GM03348 (cell line): Measurements from ENCODE around the gene USP4.

Experiments used
- DNase-seq: peaks from one replicate; pipeline ENCODE4 v3.0.0; 2012; ENCODE audit warnings: low spot score

USP4 gene

GRCh38 chr3:49296781-49297411 lies 43.0 kb downstream of the USP4 start:
- peak; percentile 18 for DNase-seq

GRCh38 chr3:49295489-49296058 lies 44.3 kb downstream of the USP4 start:
- DNase-seq, result peak; percentile 70

- no peak for DNase-seq
Observed at GRCh38 chr3:49294343-49294742, 45.5 kb downstream of the USP4 start.

GRCh38 chr3:49283997-49284396 lies 55.9 kb downstream of the USP4 start:
- no peak for DNase-seq

GRCh38 chr3:49279376-49279775 lies 60.5 kb downstream of the USP4 start:
- DNase-seq, result peak; percentile 62

GRCh38 chr3:49278548-49278947 lies 61.3 kb downstream of the USP4 start:
- DNase-seq, result no peak

GRCh38 chr3:49277383-49277775 lies 62.5 kb downstream of the USP4 start:
- DNase-seq, result no peak

- peak; percentile 96 for DNase-seq
Observed at GRCh38 chr3:49276475-49277382, 63.1 kb downstream of the USP4 start, which contains the start of gene C3orf62. Gene C3orf62 (minus strand): TSS chr3:49277232. CDS start chr3:49276872, 360 bp downstream.

GRCh38 chr3:49273825-49274532 lies 65.9 kb downstream of the USP4 start:
- no peak for DNase-seq

- DNase-seq, result no peak
Observed at GRCh38 chr3:49271047-49271446, 68.8 kb downstream of the USP4 start.

- DNase-seq, result no peak
Observed at GRCh38 chr3:49270156-49270500, 69.7 kb downstream of the USP4 start.

- no peak for DNase-seq
Observed at GRCh38 chr3:49269443-49270155, 70.3 kb downstream of the USP4 start.

GRCh38 chr3:49266410-49267095 lies 73.3 kb downstream of the USP4 start:
- DNase-seq, result no peak

GRCh38 chr3:49265661-49266386 lies 74.0 kb downstream of the USP4 start:
- DNase-seq, result no peak

GRCh38 chr3:49263159-49263889 lies 76.5 kb downstream of the USP4 start:
- DNase-seq, result no peak

GRCh38 chr3:49260806-49261324 lies 79.0 kb downstream of the USP4 start:
- no peak for DNase-seq

- DNase-seq, result no peak
Observed at GRCh38 chr3:49257187-49257586, 82.7 kb downstream of the USP4 start.

GRCh38 chr3:49255718-49256511 lies 83.9 kb downstream of the USP4 start:
- DNase-seq, result no peak

GRCh38 chr3:49255112-49255511 lies 84.7 kb downstream of the USP4 start:
- peak; percentile 46 for DNase-seq
